SW480 (cell line): ENCODE data around the gene MGST2.
"Not testable (repeated sequence)": the region's sequence is repeated elsewhere in the genome, so short reads cannot be mapped to it uniquely, and the experiment has no call there.

Source experiments
- DNase-seq: peaks from one replicate; pipeline ENCODE4 v3.0.0-alpha.2; 2016; ENCODE audit warnings: low spot score

Gene MGST2

DNA sequence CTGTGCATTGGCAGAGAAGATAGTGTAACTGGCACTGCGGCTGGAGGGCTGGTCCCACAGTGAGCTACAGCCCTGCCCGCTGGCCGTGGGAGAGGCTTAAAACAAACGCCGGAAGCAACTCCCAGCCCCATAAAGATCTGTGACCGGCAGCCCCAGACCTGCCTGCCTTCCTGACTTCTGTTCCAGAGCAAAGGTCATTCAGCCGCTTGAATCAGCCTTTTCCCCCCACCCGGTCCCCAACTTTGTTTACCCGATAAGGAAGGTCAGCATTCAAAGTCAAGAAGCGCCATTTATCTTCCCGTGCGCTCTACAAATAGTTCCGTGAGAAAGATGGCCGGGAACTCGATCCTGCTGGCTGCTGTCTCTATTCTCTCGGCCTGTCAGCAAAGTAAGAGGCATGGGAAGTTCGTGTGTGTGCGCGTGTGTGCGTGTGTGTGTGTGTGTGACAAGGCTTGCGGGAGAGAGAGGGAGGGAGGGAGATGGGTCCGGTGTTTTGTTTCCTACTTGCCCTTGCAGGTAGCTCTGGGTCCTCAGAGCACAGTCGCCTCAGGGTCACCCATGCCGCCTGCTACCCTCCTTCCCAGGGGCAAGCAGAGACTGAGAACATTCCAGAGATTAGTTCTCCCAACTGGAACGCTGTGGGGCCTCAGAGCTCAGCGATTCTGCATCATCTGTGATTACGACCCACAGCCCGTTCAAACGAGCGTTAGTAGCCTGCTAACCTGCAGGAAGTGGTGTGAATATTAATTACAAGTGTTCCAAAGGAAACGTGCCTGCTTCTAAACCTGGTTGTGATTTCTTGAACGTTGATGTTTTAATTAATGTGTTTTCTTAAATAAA lies at the start of gene MGST2:
MGST2 (plus strand) TSS at position 130 of the 840 bp plus-strand sequence; CDS start at position 331, 201 bp downstream.
- peak; percentile 83 for DNase-seq

DNA sequence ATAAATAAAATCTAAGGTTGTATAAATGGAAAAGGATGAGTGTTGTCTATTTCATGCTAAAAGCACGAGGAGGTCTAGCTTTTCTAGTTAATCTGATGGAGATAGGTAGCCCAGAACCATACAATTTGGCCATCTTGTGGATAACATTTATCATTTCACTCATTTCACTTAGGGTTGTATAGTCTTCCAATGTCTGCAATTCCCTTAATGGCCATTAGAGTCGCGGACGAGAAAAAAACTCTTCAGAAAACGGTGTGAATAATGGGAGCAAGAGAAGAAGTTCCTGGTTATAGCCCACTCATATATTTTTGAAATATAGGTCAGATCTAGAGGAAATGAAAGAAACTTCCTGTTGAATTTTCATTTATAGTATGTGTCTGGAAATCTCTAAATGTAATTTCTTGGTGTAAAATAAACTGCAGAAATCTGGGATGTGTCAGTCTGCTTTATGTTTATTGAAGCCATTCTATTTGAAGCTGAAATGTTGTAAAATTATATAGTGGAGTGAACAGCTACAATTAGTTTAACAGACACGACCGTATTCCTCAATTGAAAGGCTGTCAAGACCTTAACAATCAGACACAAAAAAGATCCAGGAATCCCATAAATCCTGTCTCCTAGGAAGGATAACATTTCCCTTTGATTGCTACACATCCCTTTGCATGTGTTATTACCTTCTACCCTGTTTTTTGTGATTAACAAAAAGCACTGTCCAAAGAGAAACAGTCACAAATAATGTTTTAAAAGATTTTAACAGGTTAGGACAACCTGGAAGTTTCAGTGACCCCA lies 47.7 kb upstream of the MGST2 start:
- no peak for DNase-seq

- DNase-seq, result peak; percentile 25
Measured at GRCh38 chr4:139619644-139620043, 46.0 kb upstream of the MGST2 start.

- DNase-seq, result no peak
Measured at GRCh38 chr4:139622901-139623381, 42.7 kb upstream of the MGST2 start.

DNA sequence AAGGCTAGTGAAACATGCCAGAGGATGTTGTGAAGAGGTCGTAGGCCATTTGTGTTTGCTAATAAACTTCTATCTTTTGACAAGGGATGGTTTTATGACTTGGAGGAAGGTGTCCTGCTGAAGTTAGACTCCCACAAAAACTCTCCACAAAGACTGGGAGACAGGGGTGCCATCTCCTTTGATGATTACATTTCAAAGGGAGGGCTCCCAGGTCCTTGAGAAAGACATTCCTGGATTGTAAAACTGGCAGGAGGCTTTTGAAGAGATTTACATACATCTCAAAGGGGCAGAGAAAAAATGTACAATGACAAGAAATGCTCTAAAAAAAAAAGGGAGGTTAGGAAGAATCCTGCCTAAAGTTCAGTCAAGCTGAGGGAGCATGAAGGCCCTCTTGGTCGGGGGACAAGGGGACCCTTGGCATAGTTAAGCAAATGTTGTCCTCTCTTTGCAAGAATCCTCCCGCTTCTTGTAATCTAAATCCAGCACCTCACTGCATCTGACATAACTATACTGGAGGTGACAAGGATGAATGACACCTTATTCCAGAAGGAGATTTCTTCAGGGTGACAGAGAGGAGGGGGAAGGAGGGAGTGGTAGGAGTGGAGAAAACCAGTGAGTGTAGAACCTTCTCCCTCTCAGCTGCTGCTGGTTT lies 41.1 kb upstream of the MGST2 start:
- DNase-seq, result no peak

GRCh38 chr4:139625093-139625455 lies 40.5 kb upstream of the MGST2 start:
- DNase-seq, result no peak

DNA sequence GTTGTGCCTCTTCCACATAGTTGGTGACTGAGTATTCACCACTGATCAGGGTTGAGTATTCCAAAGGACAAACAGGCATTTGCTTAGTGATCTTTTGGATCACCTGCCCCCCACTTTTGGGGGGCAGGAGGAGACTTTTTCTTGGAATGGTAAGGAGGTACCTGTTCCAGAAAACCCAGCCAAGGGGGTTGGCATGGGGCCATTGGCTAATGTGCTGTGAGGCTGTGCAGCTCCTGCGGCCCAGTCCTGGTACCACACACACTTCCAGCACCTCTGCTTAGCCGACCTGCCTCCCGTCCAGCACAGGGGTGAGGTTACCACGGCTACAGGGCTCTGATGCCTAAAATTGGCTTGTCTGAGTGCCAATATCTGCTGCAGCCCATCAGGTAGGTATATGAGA lies 40.1 kb upstream of the MGST2 start:
- no peak for DNase-seq

DNA sequence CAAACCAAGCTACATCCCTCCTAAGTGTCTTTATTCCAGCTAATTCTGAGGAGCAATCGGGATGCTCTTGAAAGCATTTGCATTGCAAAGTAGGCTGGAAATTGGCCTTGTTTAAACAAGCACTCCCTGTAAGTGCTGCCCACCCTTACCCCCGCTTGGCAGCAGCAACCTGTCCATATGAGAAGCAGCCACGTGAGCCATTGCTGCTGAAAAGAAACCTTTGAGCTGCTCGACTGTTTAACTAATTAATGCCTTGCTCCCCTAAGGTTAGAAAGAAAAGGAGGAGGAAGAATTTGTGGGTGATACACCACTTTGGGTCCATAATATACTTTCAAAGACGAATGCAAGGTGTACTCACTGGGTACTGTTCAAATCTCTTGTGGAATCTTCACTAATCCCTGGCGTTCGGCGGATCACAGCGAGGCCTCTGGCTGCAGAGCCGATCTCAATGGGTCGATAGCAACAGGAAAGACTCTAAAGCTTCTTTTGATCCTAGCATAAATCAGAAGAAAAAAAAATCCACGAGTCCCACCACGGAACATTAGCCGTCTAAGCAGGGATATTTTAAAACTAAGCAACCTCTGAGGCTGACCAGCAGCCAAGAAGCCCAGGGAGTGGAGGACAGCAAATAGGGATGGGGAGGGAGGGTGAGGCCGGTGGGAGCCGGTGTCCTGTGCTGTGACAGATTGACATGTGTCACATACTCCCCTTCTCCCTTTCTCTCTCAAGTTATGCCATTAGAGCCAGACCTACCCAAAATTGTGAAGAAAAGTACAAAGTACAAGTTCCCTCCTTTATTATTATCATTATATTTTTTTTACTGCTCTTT lies 37.2 kb upstream of the MGST2 start:
- no peak for DNase-seq

DNA sequence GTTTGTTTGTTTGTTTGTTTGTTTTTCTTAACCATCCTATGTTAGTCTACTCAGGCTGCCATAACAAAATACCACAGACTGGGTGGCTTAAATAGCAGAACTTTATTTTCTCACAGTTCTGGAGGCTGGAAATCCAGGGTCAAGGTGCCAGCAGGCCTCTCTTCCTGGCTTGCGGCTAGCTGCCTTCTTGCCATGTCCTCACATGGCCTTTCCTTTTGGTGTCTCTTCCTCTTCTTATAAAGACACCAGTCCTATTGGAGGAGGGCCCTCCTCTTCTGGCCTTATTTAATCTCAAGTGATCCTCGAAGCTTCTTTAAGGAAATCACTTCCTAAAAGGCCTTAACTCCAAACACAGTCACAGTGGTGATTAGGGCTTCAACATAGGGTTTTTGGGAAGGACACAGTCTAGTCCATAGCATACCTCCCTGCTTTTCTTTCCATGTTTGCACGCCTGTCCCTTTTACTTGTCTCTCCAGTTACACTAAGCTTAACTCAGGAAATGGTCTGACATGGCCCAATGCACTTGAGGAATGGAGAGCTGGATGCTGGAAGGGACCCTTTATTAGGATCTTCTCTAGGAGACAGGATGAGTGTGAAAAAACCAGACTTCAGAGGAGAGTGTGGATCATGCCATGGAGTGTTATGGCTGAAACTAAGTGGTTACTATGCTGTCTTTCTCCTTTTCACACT lies 36.0 kb upstream of the MGST2 start:
- no peak for DNase-seq

DNA sequence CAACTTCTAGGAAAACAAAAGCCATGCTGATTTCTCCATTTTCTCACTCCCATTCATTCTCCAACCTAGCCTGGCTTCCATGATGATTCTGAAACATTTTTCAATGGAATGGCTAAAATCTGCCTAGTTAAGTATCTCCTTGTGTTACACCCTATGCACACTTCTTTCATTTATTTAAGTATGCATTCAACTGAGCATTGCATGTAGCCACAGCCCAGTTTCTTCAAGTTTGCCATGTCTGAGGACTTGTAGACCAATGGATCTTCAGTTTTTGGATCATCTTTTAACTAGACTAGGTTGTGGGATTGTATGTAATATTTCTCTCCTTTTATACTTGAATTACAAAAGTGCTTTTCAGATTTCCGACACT lies 35.5 kb upstream of the MGST2 start:
- DNase-seq, result no peak

- DNase-seq, result no peak
Measured at GRCh38 chr4:139630991-139631390, 34.6 kb upstream of the MGST2 start.

- no peak for DNase-seq
Measured at GRCh38 chr4:139631791-139632190, 33.8 kb upstream of the MGST2 start.

DNA sequence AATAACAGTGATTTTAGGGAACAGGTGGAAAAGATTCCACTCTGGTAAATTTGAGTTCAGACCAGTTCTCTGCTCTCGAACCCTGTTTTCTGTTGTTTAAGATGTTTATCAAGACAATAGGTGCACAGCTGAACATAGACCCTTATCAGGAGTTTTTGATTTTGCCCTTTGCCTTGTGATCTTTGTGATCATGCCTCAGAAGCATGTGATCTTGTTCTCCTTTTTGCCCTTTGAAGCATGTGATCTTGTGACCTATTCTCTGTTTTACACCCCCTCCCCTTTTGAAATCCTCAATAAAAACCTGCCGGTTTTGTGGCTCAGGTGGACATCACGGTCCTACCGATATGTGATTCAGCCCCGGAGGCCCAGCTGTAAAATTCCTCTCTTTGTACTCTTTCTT lies 32.9 kb upstream of the MGST2 start:
- DNase-seq, result not testable (repeated sequence)

GRCh38 chr4:139633195-139633594 lies 32.4 kb upstream of the MGST2 start:
- DNase-seq, result no peak

GRCh38 chr4:139633661-139634060 lies 32.0 kb upstream of the MGST2 start:
- no peak for DNase-seq

- DNase-seq, result no peak
Measured at GRCh38 chr4:139635966-139636365, 29.7 kb upstream of the MGST2 start.

DNA sequence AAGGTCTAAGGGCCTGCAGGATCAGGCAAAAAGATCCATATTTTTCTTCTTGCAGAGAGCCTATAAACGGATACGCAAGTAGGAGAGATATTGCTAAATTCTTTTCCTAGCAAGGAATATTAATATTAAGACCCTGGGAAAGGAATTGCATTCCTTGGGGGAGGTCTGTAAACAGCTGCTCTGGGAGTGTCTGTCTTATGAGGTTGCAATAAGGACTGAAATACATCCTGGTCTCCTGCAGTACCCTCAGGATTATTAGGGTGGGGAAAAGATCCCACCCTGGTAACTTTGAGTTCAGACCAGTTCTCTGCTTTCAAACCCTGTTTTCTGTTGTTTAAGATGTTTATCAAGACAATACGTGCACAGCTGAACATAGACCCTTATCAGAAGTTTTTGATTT lies 27.3 kb upstream of the MGST2 start:
- DNase-seq, result not testable (repeated sequence)

GRCh38 chr4:139639654-139640053 lies 26.0 kb upstream of the MGST2 start:
- DNase-seq, result no peak

DNA sequence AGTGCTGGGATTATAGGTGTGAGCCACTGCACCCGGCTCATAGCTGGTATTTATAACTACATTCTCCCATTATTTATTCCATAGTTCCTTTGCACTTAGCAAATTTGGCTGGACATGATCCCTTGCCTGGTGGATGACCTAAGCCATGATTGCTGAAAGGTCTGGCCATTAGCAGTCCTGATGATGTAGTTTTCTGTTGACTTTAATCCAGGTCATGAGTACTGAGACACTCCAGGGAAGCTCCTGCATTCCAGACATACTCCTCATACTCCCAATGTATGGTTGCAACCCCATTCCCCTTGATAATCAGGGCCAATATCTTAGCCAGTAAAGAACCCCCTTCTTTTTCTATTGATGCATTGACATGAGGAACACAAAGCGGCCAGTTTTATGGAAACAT lies 24.4 kb upstream of the MGST2 start:
- no peak for DNase-seq

DNA sequence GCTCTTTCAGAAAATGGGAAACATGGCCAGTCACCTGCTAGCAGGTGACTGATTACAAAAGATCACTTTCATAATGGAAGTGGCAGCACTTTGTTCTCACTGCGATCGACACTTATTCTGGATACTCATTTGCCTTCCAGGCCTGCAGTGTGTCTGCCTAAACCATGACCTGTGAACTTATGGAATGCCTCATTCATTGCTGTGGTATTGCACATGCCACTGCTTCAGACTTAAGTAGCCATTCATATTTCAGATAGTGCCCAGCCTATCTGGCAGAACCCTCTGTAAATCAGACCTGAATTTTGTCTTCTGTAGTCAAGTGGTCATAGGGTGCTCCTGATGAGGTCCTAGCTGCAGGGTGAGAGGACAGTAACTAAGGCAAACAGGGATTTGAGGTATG lies 23.3 kb upstream of the MGST2 start:
- no peak for DNase-seq
